ENCODE results near the gene HOXC5.
A peak's percentile ranks its signal among the peaks of the same experiment; 100 is the strongest.
"Not testable (repeated sequence)": the region's sequence is repeated elsewhere in the genome, so short reads cannot be mapped to it uniquely, and the experiment has no call there.

The HOXC5 gene

GRCh38 chr12:54066408-54066807 is 33.6 kb downstream of the HOXC5 start:
- no peak for DNase-seq (ENCODE audit: low read depth)

DNA sequence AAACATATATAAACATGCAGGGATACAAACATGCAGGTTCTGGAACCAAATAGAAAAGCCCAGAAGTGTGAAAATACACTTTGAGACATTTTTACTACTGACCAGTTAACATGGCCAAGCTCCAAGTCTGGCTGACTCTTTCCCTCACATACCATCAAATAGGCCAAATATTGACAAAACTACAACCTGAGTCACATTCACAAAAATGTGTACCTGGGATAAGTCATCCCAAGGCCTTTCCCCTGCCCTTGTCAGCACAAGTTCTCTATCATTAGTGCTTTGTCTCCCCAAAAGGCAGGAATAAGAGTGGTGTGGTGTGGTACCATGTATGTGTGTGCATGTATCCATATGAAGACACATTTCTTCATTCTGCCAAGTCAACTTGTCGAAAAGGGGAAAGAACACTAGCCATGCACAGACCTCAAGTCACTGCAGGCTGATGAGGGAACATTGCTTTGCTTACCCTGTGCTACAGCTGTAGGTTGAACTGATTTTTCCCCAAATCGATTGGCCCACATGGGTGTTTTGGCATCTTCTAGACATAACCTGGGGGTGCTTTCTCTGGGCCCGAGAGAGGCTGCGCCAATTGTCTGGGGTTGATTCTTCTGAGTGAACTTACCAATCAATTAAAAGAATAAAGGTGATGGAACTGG is 35.7 kb downstream of the HOXC5 start:
- DNase-seq (ENCODE audit: low read depth): no peak

GRCh38 chr12:54071942-54072341 is 39.1 kb downstream of the HOXC5 start:
- DNase-seq (ENCODE audit: low read depth): no peak

DNA sequence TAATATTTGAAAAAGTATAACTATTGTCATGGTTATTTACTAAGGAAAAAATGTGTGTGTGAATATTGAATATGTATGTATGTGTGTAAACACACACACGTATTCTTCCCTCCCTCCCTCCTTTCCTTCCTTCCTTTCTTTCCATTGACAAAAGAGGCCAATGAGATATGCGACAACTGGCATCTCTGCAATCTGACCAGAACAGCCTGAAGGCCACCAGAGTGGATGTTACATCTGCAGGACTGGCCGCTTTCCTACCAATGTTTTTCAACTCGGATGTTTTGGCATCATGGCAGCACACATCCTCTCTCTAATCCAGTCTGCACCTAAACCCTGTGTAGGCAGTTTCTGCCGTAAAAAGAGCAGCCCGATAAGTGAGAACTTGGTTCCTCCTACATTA is 41.5 kb downstream of the HOXC5 start:
- no peak for DNase-seq (ENCODE audit: low read depth)

GRCh38 chr12:54075409-54075808 is 42.6 kb downstream of the HOXC5 start:
- no peak for DNase-seq (ENCODE audit: low read depth)

DNA sequence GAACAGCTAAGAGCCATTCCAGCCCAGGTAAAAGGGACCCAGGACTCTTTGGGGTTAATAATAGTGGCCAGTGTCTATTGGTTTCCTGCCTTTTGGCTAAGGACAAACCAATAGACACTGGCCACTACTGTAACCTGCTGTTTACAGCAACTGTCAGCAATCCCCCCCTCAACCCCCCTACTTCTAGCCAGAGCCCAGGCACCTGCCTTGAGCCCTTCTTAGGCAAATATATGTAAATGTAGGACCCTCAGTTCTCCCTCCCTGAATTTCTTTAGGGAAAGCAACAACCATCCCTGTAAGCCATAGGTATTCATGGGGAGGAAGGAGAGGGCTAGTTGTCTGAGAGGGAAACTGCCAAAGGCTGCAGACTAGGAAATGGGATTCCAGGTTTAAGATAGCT is 43.1 kb downstream of the HOXC5 start:
- no peak for DNase-seq (ENCODE audit: low read depth)

- not testable (repeated sequence) for DNase-seq (ENCODE audit: low read depth)
Observed at GRCh38 chr12:54077843-54078242, 45.0 kb downstream of the HOXC5 start.

DNA sequence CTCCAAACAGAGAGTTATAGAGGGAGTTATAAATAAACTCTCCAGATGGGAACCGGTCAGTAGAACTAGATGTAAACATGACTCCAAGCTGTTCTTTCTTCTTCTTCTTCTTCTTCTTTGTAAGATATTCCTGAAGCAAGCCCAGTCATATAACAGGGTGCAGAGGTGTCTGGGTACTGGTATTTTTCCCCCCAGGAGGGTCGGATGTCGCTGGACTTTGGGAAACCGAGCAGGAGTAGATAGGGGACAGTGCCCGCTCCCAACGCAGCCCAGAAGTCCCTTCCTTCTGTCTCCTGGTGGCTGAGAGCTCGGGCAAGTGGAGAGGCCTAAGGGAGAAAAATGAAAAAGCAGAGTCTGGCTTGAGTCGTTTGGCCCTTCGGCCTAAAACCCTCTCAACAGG is 46.3 kb downstream of the HOXC5 start:
- not testable (repeated sequence) for DNase-seq (ENCODE audit: low read depth)

DNA sequence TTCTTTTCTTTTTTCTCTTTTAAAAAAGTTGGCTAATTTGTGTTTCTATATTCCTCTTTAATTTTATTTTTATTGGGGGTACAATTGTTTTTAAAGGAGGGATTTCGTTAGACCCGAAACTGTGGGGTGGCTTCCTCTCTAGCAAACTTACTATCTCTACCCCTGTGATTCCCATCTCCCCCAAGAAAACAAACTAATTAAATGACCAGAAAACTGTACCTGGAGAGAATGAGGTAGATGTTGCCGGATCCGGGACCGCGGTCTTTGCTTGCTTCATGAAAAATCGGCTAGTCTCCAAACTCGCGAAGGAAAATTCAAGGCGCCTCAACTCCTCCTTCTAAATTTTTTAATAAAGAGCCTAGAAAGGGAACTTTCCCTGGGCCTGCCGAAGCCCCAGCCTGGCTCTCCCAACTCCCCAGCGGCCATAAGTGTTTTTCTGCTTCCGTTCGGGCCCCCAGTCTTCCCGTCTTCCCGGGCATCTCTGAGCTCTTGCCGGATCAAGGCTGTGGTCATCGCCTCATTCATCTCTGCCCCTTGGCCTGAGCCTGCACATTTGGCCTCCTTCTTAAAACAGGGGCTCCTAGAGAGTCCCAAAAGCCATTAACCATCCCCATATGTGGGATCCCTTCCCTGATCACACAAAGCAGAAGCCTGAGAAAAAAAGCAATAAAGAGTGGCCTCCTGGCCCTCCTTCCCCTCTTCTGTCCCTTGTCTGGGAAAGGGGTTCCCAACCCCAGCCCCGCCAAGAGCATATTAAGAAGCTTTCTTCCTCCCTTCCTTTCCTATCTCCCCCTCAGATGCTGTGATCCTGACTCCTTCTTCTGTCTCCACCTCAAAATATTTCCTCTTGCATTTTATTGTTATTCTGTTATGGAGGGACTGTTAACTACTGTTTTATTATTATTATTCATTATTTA is 47.4 kb downstream of the HOXC5 start:
- not testable (repeated sequence) for DNase-seq (ENCODE audit: low read depth)

- DNase-seq (ENCODE audit: low read depth): not testable (repeated sequence)
Observed at GRCh38 chr12:54081053-54081514, 48.2 kb downstream of the HOXC5 start.

DNA sequence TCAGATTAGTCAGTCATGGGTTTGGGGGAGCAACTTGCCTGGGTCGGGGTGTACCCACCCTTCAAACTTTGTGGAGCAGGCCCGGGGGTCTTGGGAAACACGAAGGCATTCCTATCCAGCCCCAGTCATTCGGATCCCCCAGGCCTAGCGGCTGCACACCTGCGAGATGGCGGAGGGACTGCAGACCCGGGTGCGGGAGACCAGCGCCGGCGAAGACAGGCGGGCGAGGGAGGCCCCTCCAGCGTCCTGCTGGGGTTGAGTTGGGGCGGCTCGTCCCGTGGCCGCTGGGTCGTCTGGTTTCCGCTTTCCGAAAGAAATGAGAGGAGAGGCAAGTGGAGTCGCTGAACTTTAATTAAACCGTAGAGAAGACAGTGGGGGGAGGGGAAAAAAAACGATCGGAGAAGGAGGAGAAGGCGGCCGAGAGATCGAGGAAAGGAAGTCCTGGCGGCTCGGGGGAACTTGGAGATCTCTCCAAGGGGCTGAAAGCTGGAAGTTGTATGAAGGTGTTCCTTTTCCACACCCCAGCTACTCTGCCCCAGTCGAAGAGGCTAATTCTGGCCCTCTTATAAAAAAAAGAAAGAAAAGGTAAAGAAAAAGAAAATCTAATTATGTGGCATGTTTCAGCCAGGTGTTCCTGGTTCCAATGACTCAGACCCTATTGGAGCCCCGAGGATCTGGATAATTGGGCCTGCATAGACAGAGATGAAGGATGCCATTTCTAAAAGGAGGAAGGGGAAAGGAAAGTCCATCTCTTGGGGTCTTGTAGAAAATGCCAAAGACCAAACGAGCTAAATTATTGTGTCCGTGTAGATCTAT is 48.9 kb downstream of the HOXC5 start:
- not testable (repeated sequence) for DNase-seq (ENCODE audit: low read depth)

- peak; percentile 20 for DNase-seq (ENCODE audit: low read depth)
Observed at GRCh38 chr12:54082397-54082892, 49.6 kb downstream of the HOXC5 start.
